NCI-H1105 treated with DMSO at 0.1 percent for 48 hours (cell line): ENCODE measurements around the gene FCF1.

ENCODE experiments used
- DNase-seq: peaks from one replicate; lab custom pipeline; 2025; lab: John Stamatoyannopoulos, UW

The FCF1 gene

DNA sequence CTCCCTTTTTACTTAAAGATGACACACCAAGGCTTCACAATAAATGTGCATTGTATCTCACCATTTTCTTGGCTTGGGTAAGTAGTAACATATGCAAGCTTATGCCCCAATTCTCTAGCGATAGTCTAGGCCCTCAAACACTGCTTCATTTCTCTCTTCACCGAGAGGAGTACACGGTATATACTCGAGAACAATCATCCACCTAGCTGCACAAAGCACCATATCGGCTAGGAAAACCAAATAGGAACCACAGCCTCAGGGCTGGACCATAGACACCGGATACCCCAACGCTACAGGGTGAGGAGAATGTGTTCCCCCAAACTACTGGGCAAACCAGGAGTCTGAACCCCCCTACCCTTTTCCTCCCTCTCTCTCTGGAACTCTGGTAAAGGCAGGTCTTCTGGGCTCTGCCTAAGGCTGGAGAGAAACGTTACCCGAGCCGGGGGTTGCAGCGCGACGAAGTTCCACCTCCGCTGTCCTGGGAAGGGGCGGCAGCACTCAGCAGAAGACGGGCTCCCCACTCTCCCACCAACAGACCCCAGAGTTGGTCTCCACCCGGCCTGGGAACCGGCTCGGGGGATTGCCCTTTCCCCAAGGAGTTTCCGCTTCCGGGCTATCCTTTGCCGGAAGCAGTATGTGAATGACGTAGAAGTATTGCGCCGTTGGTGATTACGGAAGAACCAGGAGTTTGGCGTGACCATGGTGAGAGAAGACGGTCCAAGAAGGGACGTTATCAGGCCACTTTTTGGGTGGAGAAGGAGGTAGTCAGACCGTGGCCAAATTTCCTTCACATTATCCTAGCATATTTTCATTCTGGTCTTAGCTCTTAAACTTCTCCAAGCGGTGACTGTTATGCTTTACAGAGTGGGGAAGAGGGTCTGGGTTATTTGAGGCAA, at the start of gene FCF1, which contains the start of gene AREL1:
FCF1 (plus strand) TSS at position 646 of the 896 bp plus-strand sequence; CDS start at position 700, 54 bp downstream.
AREL1 (minus strand) TSS at position 582 of the 896 bp plus-strand sequence. CDS start 27,465 bp downstream, outside the sequence.
- DNase-seq = no peak

GRCh38 chr14:74663884-74664283, 49.1 kb upstream of the FCF1 start:
- DNase-seq = no peak

- no peak for DNase-seq
These were observed 48.2 kb upstream of the FCF1 start for GRCh38 chr14:74664717-74665116.

DNA sequence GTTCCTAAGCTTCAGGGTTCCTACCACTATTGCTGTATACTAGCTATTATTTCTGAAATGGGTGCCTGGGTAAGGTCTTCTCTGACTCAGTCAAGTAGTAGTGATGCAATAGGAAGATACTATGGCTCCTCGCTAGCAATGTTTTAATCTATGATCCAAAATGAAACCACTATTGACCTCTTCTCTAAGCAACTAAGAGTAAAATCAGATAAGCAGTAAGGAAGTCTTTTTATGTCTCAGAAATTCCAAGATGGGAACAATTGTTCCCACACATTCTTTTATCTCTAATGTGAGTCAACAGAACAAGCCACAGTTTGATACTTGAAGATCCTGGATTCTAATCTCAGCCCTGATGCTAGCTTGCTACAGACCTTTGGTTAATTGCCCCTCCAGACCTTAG, 45.2 kb upstream of the FCF1 start:
- no peak for DNase-seq

GRCh38 chr14:74669256-74669655, 43.7 kb upstream of the FCF1 start:
- no peak for DNase-seq

- DNase-seq = no peak
These were observed 43.1 kb upstream of the FCF1 start for GRCh38 chr14:74669846-74670245.

- no peak for DNase-seq
These were observed 42.1 kb upstream of the FCF1 start for GRCh38 chr14:74670726-74671411.

GRCh38 chr14:74671789-74672188, 41.2 kb upstream of the FCF1 start:
- no peak for DNase-seq

DNA sequence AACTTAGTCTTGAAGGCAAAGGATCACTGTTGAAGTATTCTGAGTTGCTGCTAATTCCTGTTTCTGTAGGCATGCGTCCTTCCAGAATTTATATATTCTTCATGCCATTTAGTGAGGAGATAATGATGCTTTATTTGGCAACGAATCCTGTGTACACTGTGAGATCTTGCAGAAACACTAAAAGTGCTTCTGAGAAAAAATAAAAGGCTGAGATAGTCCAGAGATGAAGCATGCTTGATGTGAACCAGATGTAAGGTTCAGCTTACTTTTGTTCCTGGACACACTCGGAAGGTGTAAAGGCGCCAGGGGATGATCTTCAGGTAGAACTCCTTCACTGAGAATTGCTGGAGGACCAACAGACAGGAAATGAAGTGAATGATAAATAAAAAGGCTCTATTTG, 39.2 kb upstream of the FCF1 start:
- DNase-seq = no peak

DNA sequence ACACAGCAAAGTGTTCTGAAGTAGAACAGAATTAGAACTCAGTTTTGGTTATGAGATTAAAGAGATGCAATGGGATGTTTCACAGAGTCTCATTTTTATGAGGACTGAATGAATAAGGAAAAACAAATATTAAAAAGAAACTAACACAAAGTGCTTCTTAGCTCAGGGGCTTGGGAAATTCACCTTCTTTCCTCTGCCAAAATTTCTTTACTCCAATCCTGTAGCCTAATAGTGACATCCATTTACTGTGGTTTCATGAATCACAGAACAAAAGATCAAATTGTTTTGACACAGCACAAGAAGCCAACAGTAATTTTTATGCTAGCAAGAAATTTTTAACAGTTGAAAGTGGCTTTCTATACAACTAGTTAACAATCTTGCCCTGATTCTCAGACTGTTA, 37.7 kb upstream of the FCF1 start:
- no peak for DNase-seq

GRCh38 chr14:74682169-74682952, 30.6 kb upstream of the FCF1 start:
- DNase-seq = no peak

GRCh38 chr14:74683406-74683805, 29.5 kb upstream of the FCF1 start:
- DNase-seq = no peak

- no peak for DNase-seq
These were observed 28.5 kb upstream of the FCF1 start for GRCh38 chr14:74684434-74684833.

DNA sequence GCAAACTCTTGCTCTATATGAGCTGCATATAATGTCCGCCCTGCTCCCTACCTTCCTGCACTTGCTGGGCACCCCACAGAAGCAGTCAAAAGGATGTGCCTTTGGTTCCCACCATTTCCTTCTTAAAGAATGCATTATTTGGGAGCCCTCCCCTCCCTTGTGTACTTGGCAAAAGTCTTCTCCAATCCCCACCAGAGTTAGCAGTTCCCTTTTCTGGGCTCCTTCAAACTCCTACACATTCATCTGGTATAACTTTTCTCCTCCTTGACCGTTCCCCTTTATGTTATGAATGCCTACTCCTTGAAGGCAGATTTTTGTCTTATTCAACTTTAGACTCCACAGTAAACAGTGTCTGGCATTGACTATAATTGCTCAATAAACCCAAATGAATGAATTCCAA, 27.9 kb upstream of the FCF1 start:
- DNase-seq = no peak

GRCh38 chr14:74685921-74686678, 26.8 kb upstream of the FCF1 start:
- no peak for DNase-seq

GRCh38 chr14:74691456-74691855, 21.5 kb upstream of the FCF1 start:
- no peak for DNase-seq

GRCh38 chr14:74693191-74693590, 19.8 kb upstream of the FCF1 start:
- no peak for DNase-seq

DNA sequence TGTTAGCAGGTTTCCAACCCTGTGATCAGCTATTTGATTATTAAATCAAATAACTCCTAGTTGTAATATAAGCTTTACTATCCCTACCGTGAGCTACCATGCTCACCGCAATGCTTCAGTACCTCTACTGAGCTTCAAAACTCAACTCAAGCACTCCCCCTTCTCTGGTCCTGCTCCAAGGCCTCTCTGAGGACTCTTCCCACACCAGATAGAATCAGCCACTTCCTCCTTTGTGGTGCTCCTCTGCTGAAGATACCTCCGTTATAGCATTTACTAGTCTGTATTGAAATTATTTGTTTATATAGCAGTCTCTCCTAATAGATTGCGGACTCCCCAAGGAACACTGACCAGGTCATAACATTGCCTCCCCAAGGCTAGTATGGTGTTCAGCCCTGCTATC, 17.5 kb upstream of the FCF1 start:
- no peak for DNase-seq

GRCh38 chr14:74697011-74697410, 15.9 kb upstream of the FCF1 start:
- no peak for DNase-seq

DNA sequence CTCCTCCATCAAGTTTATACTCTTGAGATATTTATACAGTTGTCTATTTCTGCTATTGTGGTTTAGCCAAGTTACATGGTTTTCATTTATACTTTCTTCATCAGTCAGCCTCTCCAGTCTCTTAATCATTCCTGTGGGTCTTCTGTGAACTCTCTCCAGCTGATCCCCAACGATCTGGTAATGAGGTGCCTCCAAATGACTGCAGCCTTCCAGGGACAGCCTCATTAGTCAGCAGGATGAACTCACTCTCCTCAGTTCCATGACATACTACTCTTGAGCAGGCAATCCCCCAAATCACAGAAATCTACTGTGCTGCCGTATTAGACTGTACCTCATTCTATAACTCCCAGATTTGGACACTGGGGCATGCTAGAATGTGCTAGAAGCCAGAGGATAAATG, 15.4 kb upstream of the FCF1 start:
- no peak for DNase-seq

DNA sequence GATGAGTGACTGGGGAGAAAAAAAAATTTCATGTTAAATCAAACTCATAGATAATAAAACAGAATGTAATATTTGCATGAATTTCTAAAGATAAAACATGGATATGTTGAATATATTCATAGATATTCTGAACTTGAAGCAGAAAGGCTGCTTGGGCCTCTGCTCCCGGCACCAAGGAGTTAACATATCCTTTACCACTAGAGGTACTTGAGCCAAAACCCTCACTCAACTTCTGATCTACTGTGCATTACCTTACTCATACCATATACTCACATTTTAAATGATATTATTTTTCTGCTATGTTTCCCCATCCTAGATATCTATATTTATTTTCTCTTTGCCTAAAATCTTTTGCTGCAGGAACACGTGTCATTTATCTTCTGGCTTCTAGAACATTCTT, 15.0 kb upstream of the FCF1 start:
- DNase-seq = no peak

- DNase-seq = no peak
These were observed 14.5 kb upstream of the FCF1 start for GRCh38 chr14:74698465-74698864.
